HG02798 (cell line): ENCODE data around the gene NOTO.

Experiments used
- ATAC-seq: cut with Tn5 transposase; IDR thresholded peaks from one replicate; pipeline ENCODE4 v1.9.1; 2021; ENCODE audit warnings: mild to moderate bottlenecking; ENCODE audit not compliant: unreplicated experiment, poor library complexity

The NOTO gene

GRCh38 chr2:73255907-73256617 is 53.7 kb downstream of the NOTO start:
- no peak for ATAC-seq

- no peak for ATAC-seq
Observed at GRCh38 chr2:73256618-73256922, 54.2 kb downstream of the NOTO start.

- ATAC-seq: no peak
Observed at GRCh38 chr2:73257021-73257420, 54.6 kb downstream of the NOTO start.

- no peak for ATAC-seq
Observed at GRCh38 chr2:73257425-73258125, 55.2 kb downstream of the NOTO start.

- ATAC-seq: no peak
Observed at GRCh38 chr2:73258186-73258912, 56.0 kb downstream of the NOTO start.

- ATAC-seq: no peak
Observed at GRCh38 chr2:73258913-73259215, 56.5 kb downstream of the NOTO start.

GRCh38 chr2:73259276-73259675 is 56.9 kb downstream of the NOTO start:
- no peak for ATAC-seq

- no peak for ATAC-seq
Observed at GRCh38 chr2:73259704-73260337, 57.4 kb downstream of the NOTO start.

- no peak for ATAC-seq
Observed at GRCh38 chr2:73260338-73260984, 58.1 kb downstream of the NOTO start.
